Measurements from ENCODE around the gene ODAD2. TPM values are rescaled to one million over a fixed set of nuclear protein-coding genes. Genes with fewer than 3 reads are reported as not detected.

The ODAD2 gene
- total and polyA plus RNA-seq, 2 of the 8 experiments (the other 6 are each of a cell fraction or from before 2014, with no cell fraction given) = 0.95 to 4.3 TPM

DNA sequence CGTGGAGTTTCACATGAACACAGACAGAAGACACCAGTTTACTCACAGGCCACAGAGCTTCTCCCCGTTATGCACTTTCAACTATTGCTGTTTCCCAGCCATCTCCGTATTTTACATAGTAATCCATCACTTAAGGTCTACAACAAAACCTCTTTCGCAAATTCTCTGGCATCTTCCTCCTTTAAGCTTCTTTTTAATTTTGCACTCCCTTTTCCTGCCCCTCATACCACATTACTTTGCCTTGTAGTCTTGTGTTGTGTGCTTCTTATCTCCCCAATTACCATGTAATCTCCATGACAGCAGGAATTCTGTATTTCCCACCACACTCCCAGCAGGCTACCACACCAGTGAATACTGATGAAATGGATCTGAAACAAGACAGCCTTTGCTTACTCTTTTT, 87.3 kb downstream of the ODAD2 start:
- no peaks in the 10 kb centered on the region for H3K36me3 ChIP-seq (ENCODE audit: control insufficient read depth in 2 of 4, insufficient read depth in 4 of 4, low read length in 3 of 4)
- no peak overlapping the region for H2AK5ac ChIP-seq (ENCODE audit: low read depth, low read length)
- H3K56ac ChIP-seq (replicated peaks; ENCODE audit: insufficient read length, low read depth, low read length) = no peak overlapping the region
- no peaks in the 10 kb centered on the region for H3K23me2 ChIP-seq (ENCODE audit: low read depth, low read length)
- no peak overlapping the region for H3K23ac ChIP-seq (ENCODE audit: insufficient read length)
- no peak overlapping the region for H2BK15ac ChIP-seq (ENCODE audit: low read length)
- H4K8ac ChIP-seq (ENCODE audit: extremely low read depth, insufficient read depth, low read length) = no peak overlapping the region
- no peak overlapping the region for H2BK5ac ChIP-seq (ENCODE audit: low read depth, low read length)
- no peaks in the 10 kb centered on the region for H3K9me3 ChIP-seq (ENCODE audit: insufficient read depth in 2 of 2, low read depth in 1 of 2, low read length in 1 of 2)
- H3K4me3 ChIP-seq (ENCODE audit: extremely low read depth in 1 of 4, insufficient read depth in 2 of 4, low read depth in 3 of 4, low read length in 4 of 4) = peak overlapping the region in 2 of 4 experiments; percentile 13 to 39; a peak in 4 of 8 replicates
- FAIRE-seq (peak; percentile 94), DNase-seq (ENCODE audit: low read depth in 1 of 2, low spot score in 2 of 2) (no peak)
- no peaks in the 10 kb centered on the region for H3K79me2 ChIP-seq (ENCODE audit: control insufficient read depth in 1 of 2, insufficient read depth in 2 of 2, low read length in 2 of 2)
- no peak overlapping the region for H4K5ac ChIP-seq (ENCODE audit: insufficient read length, low read depth, low read length)
- TF ChIP-seq RXRA (IDR thresholded peaks at IDR 0.05; ENCODE audit: insufficient read depth, low read depth, low read length) (no peak), NANOG (IDR thresholded peaks at IDR 0.05; ENCODE audit: insufficient read depth, low read depth, low read length, poor library complexity, severe bottlenecking) (peak; percentile 35), BACH1 (IDR thresholded peaks at IDR 0.05; ENCODE audit: low read length) (no peak), BCL11A (IDR thresholded peaks at IDR 0.05; ENCODE audit: low read depth in 2 of 2, low read length in 2 of 2) (peak in 1 of 2 experiments; percentile 64), CEBPB (IDR thresholded peaks at IDR 0.05; ENCODE audit: low read depth, low read length) (0 out of 2 replicates have a peak, but pooled peaks have one; percentile 40), POU5F1 (IDR thresholded peaks at IDR 0.05; ENCODE audit: low read depth, low read length) (0 out of 2 replicates have a peak, but pooled peaks have one; percentile 39), HDAC2 (IDR thresholded peaks at IDR 0.05; ENCODE audit: borderline replicate concordance in 1 of 2, low read depth in 2 of 2, low read length in 2 of 2) (peak in 1 of 2 experiments; percentile 59; a peak in 1 of 4 replicates), TBP (IDR thresholded peaks at IDR 0.05; ENCODE audit: low read depth, low read length) (no peak), EP300 (IDR thresholded peaks at IDR 0.05; ENCODE audit: borderline replicate concordance in 1 of 2, low read depth in 2 of 2, low read length in 2 of 2) (peak in 1 of 2 experiments; percentile 63; a peak in 1 of 3 replicates), TEAD4 (IDR thresholded peaks at IDR 0.05; ENCODE audit: low read depth, low read length) (peak; percentile 51; the same call in 1 of the 2 replicates)
- no peak overlapping the region for H3K14ac ChIP-seq (ENCODE audit: insufficient read length)
- peaks cover 0 to 8% (median 5%) of the 10 kb centered on the region in 4 experiments; a peak in 4 of 7 replicates for H3K4me1 ChIP-seq (replicated peaks in 1 of 4; ENCODE audit: control insufficient read depth in 3 of 4, insufficient read depth in 4 of 4, low read length in 3 of 4)
- H3K27me3 ChIP-seq (replicated peaks in 1 of 4; ENCODE audit: control insufficient read depth in 3 of 4, extremely low read depth in 1 of 4, insufficient read depth in 3 of 4, low read length in 3 of 4) = no peaks in the 10 kb centered on the region
- H2BK120ac ChIP-seq (replicated peaks; ENCODE audit: low read depth, low read length) = no peak overlapping the region
- CTCF ChIA-PET (ENCODE audit: partially characterized antibody) = interaction anchor here (0.5 to 0.9 kb wide), 2 partner anchors 12 to 317 kb away, joined by 3 to 4 read pairs; no protein-coding TSS in a partner anchor
- H2BK20ac ChIP-seq (ENCODE audit: low read length) = no peak overlapping the region
- H4K91ac ChIP-seq (replicated peaks; ENCODE audit: insufficient read length, low read length) = no peak overlapping the region
- no peak overlapping the region for H2AFZ ChIP-seq (ENCODE audit: low read length)
- H3K18ac ChIP-seq (ENCODE audit: extremely low read depth, low read length) = no peak overlapping the region
- no peak overlapping the region for H3K4ac ChIP-seq (replicated peaks; ENCODE audit: insufficient read length, low read depth, low read length)
- H2BK12ac ChIP-seq (ENCODE audit: low read depth, low read length) = no peak overlapping the region; the same call in 1 of the 2 replicates
- WGBS, 2 experiments (ENCODE audit: extremely low coverage in 1 of 2, insufficient coverage in 1 of 2, insufficient read length in 1 of 2, insufficient replicate concordance in 2 of 2, low coverage in 1 of 2, low lambda C conversion rate in 2 of 2, missing lambda C conversion rate in 1 of 2) = 30% methylated on average over 4 of the region's 4 CpGs; no CpG with 5 or more reads in 1 of the 2 experiments
- H3K9ac ChIP-seq (replicated peaks in 1 of 4; ENCODE audit: extremely low read depth in 1 of 4, low read depth in 3 of 4, low read length in 3 of 4) = no peak overlapping the region
- H3K4me2 ChIP-seq (ENCODE audit: insufficient read depth in 1 of 2, low read depth in 2 of 2, low read length in 2 of 2) = peak overlapping the region; percentile 20 to 55
- no peak overlapping the region; the same call in 1 of the 2 replicates for H3K27ac ChIP-seq (ENCODE audit: low read depth, low read length)
- no peaks in the 10 kb centered on the region for H3K79me1 ChIP-seq (ENCODE audit: low read depth, low read length)
- POLR2A ChIA-PET (ENCODE audit: partially characterized antibody) = interaction anchor here (1.0 to 1.4 kb wide), 2 partner anchors 11 to 169 kb away, joined by 3 read pairs; no protein-coding TSS in a partner anchor
- no peaks in the 10 kb centered on the region for H4K20me1 ChIP-seq (replicated peaks in 1 of 2; ENCODE audit: control insufficient read depth in 1 of 2, insufficient read depth in 2 of 2, low read length in 2 of 2)

Measured in H1 (cell line).